A673 (cell line): ENCODE data around the gene DGUOK. TPM values are rescaled to one million over a fixed set of nuclear protein-coding genes. Genes with fewer than 3 reads are reported as not detected.

ENCODE experiments used
- BruUV-seq: library from RNA; stranded (reverse); fragments of 400-500 nt; replicated peaks from 2 replicates; lab custom pipeline; 2021; lab: Mats Ljungman, UMichigan
- CTCF ChIA-PET: fragments of 300-600 bp; sonication (Branson Sonifier 250); formaldehyde crosslinking; loops from one replicate; lab custom pipeline; 2022; ENCODE audit warnings: antibody characterized with exemption; lab: Charles Lee
- POLR2A ChIA-PET: fragments of 300-600 bp; sonication (Branson Sonifier 250); formaldehyde crosslinking; loops from one replicate; lab custom pipeline; 2022; ENCODE audit warnings: antibody characterized with exemption; ENCODE audit not compliant: low non-redundant PET; lab: Charles Lee
- DNase-seq: peaks from one replicate; pipeline ENCODE4 v3.0.0-alpha.2; 2015; ENCODE audit warnings: low spot score
- H3K27ac ChIP-seq: fragments of 200-600 bp; sonication (generic); 2 replicates; pipeline ENCODE4 v1.5.1; 2016; ENCODE audit warnings: mixed run types, low read depth, mild to moderate bottlenecking, mixed read lengths, antibody characterized with exemption, low read length; ENCODE audit not compliant: poor library complexity, severe bottlenecking
- H3K27me3 ChIP-seq: fragments of 200-600 bp; sonication (generic); replicated peaks from 2 replicates; pipeline ENCODE4 v1.6.1; 2017; ENCODE audit warnings: mixed run types, low read depth, mild to moderate bottlenecking, mixed read lengths, antibody characterized with exemption, low read length; ENCODE audit not compliant: insufficient read depth, poor library complexity
- H3K36me3 ChIP-seq: fragments of 200-600 bp; sonication (generic); 2 replicates; pipeline ENCODE4 v1.6.1; 2016; ENCODE audit warnings: mixed run types, mild to moderate bottlenecking, mixed read lengths, antibody characterized with exemption, low read length; ENCODE audit not compliant: insufficient read depth, poor library complexity, severe bottlenecking
- H3K4me1 ChIP-seq: fragments of 200-600 bp; sonication (generic); 2 replicates; pipeline ENCODE4 v1.6.1; 2017; ENCODE audit warnings: mixed run types, mild to moderate bottlenecking, mixed read lengths, antibody characterized with exemption, low read length; ENCODE audit not compliant: insufficient read depth, poor library complexity, severe bottlenecking
- H3K4me3 ChIP-seq: fragments of 200-600 bp; sonication (generic); 2 replicates; pipeline ENCODE4 v1.5.1; 2016; ENCODE audit warnings: low read depth, mixed run types, mild to moderate bottlenecking, mixed read lengths, low read length; ENCODE audit not compliant: poor library complexity, severe bottlenecking
- H3K9me3 ChIP-seq: fragments of 200-600 bp; sonication (generic); 2 replicates; pipeline ENCODE4 v1.6.1; 2016; ENCODE audit warnings: mixed run types, low read depth, mild to moderate bottlenecking, mixed read lengths, antibody characterized with exemption, low read length; ENCODE audit not compliant: poor library complexity, severe bottlenecking
- EZH2 ChIP-seq: fragments of 200-600 bp; sonication (generic); IDR thresholded peaks from 2 replicates; pipeline ENCODE4 v1.6.1; 2017; ENCODE audit warnings: borderline replicate concordance, low read depth, mild to moderate bottlenecking, mixed read lengths, antibody characterized with exemption, low read length; ENCODE audit not compliant: poor library complexity, severe bottlenecking
- intact Hi-C: fragments of 100-400 bp; cut with micrococcal nuclease; formaldehyde crosslinking; loops from one replicate; pipeline ENCODE4 v1.10.0; 2022; ENCODE audit not compliant: unreplicated experiment
- total RNA-seq: library from RNA; stranded (reverse); gene quantifications from 2 replicates; pipeline ENCODE4 v1.2.3, GENCODE V29; 2021
- TF ChIP-seq, protein P1 (sequence below): fragments of 300-800, 200-600 bp; sonication (generic); conservative IDR thresholded peaks from 2 replicates; pipeline ENCODE4 v1.5.1; 2017; ENCODE audit warnings: low read depth, mild to moderate bottlenecking, antibody characterized with exemption, low read length, moderate library complexity, mixed read lengths

DGUOK gene
- total RNA-seq, 1 experiment from 2014 or later = 106 TPM

GRCh38 chr2:73918856-73919255, 7.8 kb upstream of the DGUOK start:
- POLR2A ChIA-PET = interaction anchor here (0.6 kb wide), 1 partner anchor 250 kb away, joined by 3 read pairs; no protein-coding TSS in a partner anchor
- intact Hi-C loops = no loop called here
- Histone ChIP-seq H3K4me1 (no peaks in the 10 kb centered on the region), H3K36me3 (no peaks in the 10 kb centered on the region), H3K4me3 (no peak overlapping the region), H3K27me3 (no peaks in the 10 kb centered on the region), H3K9me3 (no peaks in the 10 kb centered on the region), H3K27ac (no peak overlapping the region)
- TF ChIP-seq EZH2 = no peak
- TF ChIP-seq, protein P1, sequence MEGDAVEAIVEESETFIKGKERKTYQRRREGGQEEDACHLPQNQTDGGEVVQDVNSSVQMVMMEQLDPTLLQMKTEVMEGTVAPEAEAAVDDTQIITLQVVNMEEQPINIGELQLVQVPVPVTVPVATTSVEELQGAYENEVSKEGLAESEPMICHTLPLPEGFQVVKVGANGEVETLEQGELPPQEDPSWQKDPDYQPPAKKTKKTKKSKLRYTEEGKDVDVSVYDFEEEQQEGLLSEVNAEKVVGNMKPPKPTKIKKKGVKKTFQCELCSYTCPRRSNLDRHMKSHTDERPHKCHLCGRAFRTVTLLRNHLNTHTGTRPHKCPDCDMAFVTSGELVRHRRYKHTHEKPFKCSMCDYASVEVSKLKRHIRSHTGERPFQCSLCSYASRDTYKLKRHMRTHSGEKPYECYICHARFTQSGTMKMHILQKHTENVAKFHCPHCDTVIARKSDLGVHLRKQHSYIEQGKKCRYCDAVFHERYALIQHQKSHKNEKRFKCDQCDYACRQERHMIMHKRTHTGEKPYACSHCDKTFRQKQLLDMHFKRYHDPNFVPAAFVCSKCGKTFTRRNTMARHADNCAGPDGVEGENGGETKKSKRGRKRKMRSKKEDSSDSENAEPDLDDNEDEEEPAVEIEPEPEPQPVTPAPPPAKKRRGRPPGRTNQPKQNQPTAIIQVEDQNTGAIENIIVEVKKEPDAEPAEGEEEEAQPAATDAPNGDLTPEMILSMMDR = no peak
- no TSS peak for BruUV-seq
- CTCF ChIA-PET = no interaction called here
- DNase-seq = no peak

DNA sequence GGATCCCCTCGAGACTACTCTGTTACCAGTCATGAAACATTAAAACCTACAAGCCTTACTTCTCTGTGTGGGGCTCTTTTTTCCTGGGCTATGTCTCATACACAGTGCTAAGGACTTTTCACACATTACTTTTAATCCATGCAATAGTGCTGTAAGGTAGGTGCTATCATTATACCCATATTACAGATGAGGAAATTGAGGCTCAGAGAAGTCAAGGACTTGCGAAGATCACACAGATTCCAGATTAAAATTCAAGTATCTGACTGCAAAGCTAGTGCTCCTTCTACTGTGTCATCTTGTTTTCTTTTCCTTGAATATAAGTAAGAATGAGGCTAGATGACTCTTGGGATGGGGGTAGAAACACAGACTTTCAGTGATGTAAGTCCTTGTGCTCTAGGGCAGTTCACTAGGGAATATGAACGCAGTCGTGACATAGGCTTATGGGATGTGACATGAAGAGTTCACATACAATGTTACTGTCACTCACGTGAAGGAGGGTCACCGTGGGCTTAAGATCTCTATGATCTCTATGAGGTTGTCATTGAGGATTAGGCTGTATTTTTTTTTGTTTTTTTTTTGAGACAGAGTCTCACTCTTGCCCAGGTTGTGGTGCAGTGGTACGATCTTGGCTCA, 7.0 kb upstream of the DGUOK start:
- ChIA-PET CTCF (no interaction called here), POLR2A (no interaction called here)
- no peaks in the 10 kb centered on the region for H3K4me1 ChIP-seq
- no peak for DNase-seq
- no peaks in the 10 kb centered on the region for H3K27me3 ChIP-seq
- no peak overlapping the region for H3K27ac ChIP-seq
- H3K4me3 ChIP-seq = no peak overlapping the region
- no TSS peak for BruUV-seq
- H3K36me3 ChIP-seq = no peaks in the 10 kb centered on the region
- H3K9me3 ChIP-seq = no peaks in the 10 kb centered on the region
- no peak for TF ChIP-seq EZH2
- TF ChIP-seq, protein P1 = no peak
- intact Hi-C loops = no loop called here

DNA sequence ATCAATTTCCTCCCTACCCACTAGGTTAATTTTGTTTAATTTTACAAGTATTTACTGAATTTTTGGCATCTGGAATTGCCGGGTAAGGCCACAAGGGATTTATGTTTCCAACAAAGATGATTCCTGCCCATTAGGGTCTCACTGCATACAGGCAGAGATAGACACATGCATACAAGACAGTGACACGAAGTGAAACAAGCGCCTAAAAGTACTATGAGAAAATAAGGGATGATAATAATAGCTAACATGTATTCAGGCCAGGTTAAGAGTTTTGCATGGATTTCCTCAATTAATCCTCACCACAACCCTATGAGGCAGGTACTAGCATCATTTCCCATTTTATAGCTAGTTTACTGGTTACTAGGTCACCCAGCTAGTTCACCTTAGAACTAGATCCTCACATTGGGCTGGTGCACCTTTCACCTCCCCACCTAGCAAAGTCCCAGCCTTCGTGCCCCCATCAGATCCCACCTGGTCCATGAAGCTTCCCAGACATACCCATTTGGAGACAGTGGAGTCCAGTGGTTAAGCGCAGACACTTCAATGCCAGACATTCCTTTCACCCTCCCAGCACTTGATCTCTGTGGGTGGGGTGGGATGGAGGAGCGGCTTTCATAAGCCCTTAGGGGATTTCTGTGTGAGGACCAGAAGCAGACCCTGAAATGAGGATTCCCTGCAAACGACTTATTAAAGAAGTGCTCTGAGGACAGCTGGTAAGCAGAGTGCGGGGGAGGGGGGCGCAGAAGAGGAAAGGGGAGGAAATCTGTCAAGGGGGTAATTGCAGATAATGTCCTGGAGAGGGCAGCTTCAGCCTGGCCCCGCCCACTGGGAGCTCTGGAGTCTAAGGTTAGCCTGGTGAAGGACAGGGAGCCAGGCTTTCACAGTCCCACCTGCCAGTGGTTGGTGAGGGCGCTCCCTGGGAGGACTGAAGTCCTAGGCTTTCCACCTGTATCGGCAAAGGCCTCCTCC, 5.8 kb upstream of the DGUOK start:
- no TSS peak for BruUV-seq
- Histone ChIP-seq H3K27ac (no peak overlapping the region), H3K4me3 (no peak overlapping the region), H3K36me3 (no peaks in the 10 kb centered on the region), H3K4me1 (no peaks in the 10 kb centered on the region), H3K9me3 (no peaks in the 10 kb centered on the region), H3K27me3 (no peaks in the 10 kb centered on the region)
- TF ChIP-seq, protein P1 = peak; percentile 21; the same call in 1 of the 2 replicates
- TF ChIP-seq EZH2 = no peak
- peak; percentile 50 for DNase-seq
- POLR2A ChIA-PET = no interaction called here
- CTCF ChIA-PET = no interaction called here
- intact Hi-C loops = no loop called here
